ENCODE measurements around the gene C16orf86.

DNA sequence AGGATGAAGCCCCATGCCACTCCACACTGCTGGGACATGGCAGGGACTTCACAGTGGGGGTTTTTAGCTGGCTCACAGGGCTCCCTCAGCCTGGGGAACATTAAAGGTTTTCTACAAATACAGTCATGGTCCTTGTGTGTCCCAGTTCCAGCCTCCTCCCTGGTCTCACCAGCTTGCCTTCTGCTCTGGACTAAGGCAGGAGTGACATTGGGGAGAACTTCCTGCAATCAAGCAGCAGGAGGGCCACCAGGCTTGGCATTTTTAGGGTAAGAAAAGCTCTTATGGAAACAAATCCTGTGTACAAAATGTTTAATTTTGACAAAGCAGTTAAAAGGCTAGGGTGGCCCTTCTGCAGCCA is 4.0 kb upstream of the C16orf86 start:
- TF ChIP-seq POLR2AphosphoS5 (IDR thresholded peaks at IDR 0.05; ENCODE audit: borderline replicate concordance, low read depth, low read length): no peak
- TF ChIP-seq EZH2 (IDR thresholded peaks at IDR 0.05): no peak
- no peak for TF ChIP-seq FOXP2 (optimal IDR thresholded peaks at IDR 0.05; ENCODE audit: control extremely low read depth, extremely low read length, insufficient read depth)

Data from SK-N-MC (cell line).